Nephron (organoid): ENCODE measurements around the gene PMP22.
A peak's percentile ranks its signal among the peaks of the same experiment; 100 is the strongest.

Experiments used
- H3K27ac Mint-ChIP-seq, 3 experiments: 2 replicates each; pipeline ENCODE4 v1.8.0; 2020; ENCODE audit warnings: mixed read lengths in 3 of 3, mild to moderate bottlenecking in 2 of 3, moderate library complexity in 1 of 3
- H3K27me3 Mint-ChIP-seq: 2 replicates; pipeline ENCODE4 v1.8.0; 2021; ENCODE audit warnings: low read depth, mild to moderate bottlenecking, moderate library complexity, mixed read lengths
- H3K36me3 Mint-ChIP-seq: 2 replicates; pipeline ENCODE4 v1.8.0; 2020; ENCODE audit warnings: low read depth, mixed read lengths
- H3K4me1 Mint-ChIP-seq: 2 replicates; pipeline ENCODE4 v1.8.0; 2020; ENCODE audit warnings: mixed read lengths
- H3K4me3 Mint-ChIP-seq, 3 experiments: 2 replicates each; pipeline ENCODE4 v1.8.0; 2020; ENCODE audit warnings: mild to moderate bottlenecking in 3 of 3, mixed read lengths in 3 of 3, moderate library complexity in 2 of 3
- H3K9me3 Mint-ChIP-seq: 2 replicates; pipeline ENCODE4 v1.8.0; 2020; ENCODE audit warnings: mixed read lengths
- TF ChIP-seq, protein P1 (sequence below), 3 experiments: fragments of 200-600 bp; sonication (generic); IDR thresholded peaks; one replicate each; pipeline ENCODE4 v1.5.0; 2021; ENCODE audit warnings: antibody characterized with exemption in 3 of 3; ENCODE audit not compliant: unreplicated experiment in 3 of 3

The PMP22 gene

GRCh38 chr17:15303851-15304250 lies 38.7 kb upstream of the PMP22 start:
- Mint-ChIP-seq H3K9me3 (no peaks in the 10 kb centered on the region), H3K27me3 (peaks cover 10% of the 10 kb centered on the region), H3K27ac (peak overlapping the region in 1 of 3 experiments; percentile 12), H3K4me1 (peaks cover 12% of the 10 kb centered on the region), H3K36me3 (no peaks in the 10 kb centered on the region), H3K4me3 (no peak overlapping the region)
- TF ChIP-seq, protein P1, sequence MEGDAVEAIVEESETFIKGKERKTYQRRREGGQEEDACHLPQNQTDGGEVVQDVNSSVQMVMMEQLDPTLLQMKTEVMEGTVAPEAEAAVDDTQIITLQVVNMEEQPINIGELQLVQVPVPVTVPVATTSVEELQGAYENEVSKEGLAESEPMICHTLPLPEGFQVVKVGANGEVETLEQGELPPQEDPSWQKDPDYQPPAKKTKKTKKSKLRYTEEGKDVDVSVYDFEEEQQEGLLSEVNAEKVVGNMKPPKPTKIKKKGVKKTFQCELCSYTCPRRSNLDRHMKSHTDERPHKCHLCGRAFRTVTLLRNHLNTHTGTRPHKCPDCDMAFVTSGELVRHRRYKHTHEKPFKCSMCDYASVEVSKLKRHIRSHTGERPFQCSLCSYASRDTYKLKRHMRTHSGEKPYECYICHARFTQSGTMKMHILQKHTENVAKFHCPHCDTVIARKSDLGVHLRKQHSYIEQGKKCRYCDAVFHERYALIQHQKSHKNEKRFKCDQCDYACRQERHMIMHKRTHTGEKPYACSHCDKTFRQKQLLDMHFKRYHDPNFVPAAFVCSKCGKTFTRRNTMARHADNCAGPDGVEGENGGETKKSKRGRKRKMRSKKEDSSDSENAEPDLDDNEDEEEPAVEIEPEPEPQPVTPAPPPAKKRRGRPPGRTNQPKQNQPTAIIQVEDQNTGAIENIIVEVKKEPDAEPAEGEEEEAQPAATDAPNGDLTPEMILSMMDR (IDR thresholded peaks at IDR 0.05; ENCODE audit: unreplicated experiment in 3 of 3), result no peak

DNA sequence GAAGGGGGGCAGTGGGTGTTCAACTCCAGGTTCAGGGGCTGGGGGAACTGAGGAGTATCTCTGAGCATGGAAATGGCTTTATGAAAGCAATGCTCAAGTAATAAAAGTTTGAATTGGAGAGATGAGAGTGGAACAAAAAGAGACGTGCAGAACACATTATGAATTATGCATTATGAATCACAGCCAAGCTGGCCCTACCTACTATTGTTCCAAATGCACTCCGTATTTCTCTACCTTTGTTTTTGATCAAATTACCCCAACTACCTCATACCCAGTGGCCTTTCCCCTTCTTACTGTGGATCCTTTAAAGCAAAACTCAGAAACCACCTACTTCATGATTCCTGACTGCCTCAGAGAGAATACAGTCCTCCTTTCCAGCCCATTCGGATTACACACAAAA lies 38.1 kb upstream of the PMP22 start:
- TF ChIP-seq, protein P1 (IDR thresholded peaks at IDR 0.05; ENCODE audit: unreplicated experiment in 3 of 3), result no peak
- Mint-ChIP-seq H3K9me3 (no peaks in the 10 kb centered on the region), H3K4me1 (peaks cover 12% of the 10 kb centered on the region), H3K27ac (peak overlapping the region; percentile 2 to 37 (median 12)), H3K36me3 (no peaks in the 10 kb centered on the region), H3K27me3 (peaks cover 10% of the 10 kb centered on the region), H3K4me3 (no peak overlapping the region)

GRCh38 chr17:15301845-15302244 lies 36.7 kb upstream of the PMP22 start:
- H3K4me1 Mint-ChIP-seq, result peaks cover 12% of the 10 kb centered on the region
- H3K27me3 Mint-ChIP-seq, result peaks cover 10% of the 10 kb centered on the region
- H3K27ac Mint-ChIP-seq, result no peak overlapping the region
- TF ChIP-seq, protein P1 (IDR thresholded peaks at IDR 0.05; ENCODE audit: unreplicated experiment in 3 of 3), result no peak
- no peaks in the 10 kb centered on the region for H3K9me3 Mint-ChIP-seq
- no peaks in the 10 kb centered on the region for H3K36me3 Mint-ChIP-seq
- H3K4me3 Mint-ChIP-seq, result no peak overlapping the region

GRCh38 chr17:15298176-15298575 lies 33.0 kb upstream of the PMP22 start:
- H3K4me3 Mint-ChIP-seq, result no peak overlapping the region
- H3K27ac Mint-ChIP-seq, result no peak overlapping the region
- peaks cover 10% of the 10 kb centered on the region for H3K27me3 Mint-ChIP-seq
- peaks cover 2% of the 10 kb centered on the region for H3K9me3 Mint-ChIP-seq
- TF ChIP-seq, protein P1 (IDR thresholded peaks at IDR 0.05; ENCODE audit: unreplicated experiment in 3 of 3), result no peak
- H3K36me3 Mint-ChIP-seq, result no peaks in the 10 kb centered on the region
- peaks cover 7% of the 10 kb centered on the region for H3K4me1 Mint-ChIP-seq

DNA sequence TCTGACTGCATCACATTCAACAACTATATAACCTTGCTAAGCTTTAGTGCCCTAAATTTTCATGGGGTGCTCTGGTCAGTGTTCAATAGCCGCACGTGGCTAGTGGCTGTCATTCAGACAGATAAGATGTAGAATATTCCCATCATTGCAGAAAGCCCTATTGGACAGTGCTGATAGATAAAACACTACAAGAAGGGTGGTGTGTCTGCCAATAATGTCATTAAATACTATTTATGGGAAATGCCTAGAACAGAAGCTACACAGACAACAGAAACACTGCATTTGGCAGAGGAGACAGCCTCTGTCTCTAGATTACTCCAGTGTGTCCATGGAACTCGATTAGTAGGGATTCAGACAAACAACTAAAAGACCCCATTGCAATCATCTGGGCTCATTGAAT lies 28.4 kb upstream of the PMP22 start:
- Mint-ChIP-seq H3K27ac (no peak overlapping the region), H3K27me3 (peaks cover 4% of the 10 kb centered on the region), H3K4me1 (no peaks in the 10 kb centered on the region), H3K4me3 (no peak overlapping the region), H3K36me3 (no peaks in the 10 kb centered on the region), H3K9me3 (peaks cover 2% of the 10 kb centered on the region)
- TF ChIP-seq, protein P1 (IDR thresholded peaks at IDR 0.05; ENCODE audit: unreplicated experiment in 3 of 3), result no peak

DNA sequence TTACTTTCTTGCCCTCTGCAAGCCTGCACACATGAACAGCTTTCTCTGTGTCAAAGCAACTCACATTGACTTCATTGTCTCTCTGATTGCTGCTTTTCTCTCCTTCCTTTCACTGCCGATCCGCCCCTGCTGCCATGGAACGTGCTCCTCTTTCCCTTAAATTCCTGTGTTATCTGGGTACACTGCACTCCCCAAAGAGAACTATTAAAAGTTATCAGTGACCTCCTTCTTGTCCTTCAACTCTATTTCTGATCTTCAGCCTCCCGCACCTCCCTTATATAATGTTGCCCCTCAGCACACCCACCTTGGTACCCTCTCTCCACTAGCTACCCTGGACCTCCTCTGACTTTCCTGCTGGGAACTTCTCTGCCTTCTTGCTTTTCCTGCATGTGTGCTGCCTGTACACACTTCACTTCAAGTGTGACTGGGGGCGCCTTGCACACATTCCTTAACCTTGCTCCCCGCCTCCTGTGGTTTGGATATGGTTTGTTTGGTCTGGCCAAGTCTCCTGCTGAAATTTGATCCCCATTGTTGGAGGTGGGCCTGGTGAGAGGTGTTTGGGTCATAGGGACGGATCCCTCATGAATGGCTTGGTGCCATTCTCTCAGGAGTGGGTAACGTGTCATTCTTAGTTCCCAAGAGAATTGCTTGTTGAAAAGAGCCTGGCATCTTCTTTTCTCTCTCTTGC lies 26.7 kb upstream of the PMP22 start:
- TF ChIP-seq, protein P1 (IDR thresholded peaks at IDR 0.05; ENCODE audit: unreplicated experiment in 3 of 3), result no peak
- Mint-ChIP-seq H3K27me3 (peaks cover 4% of the 10 kb centered on the region), H3K9me3 (peaks cover 2% of the 10 kb centered on the region), H3K27ac (no peak overlapping the region), H3K4me1 (peaks cover 7% of the 10 kb centered on the region), H3K4me3 (no peak overlapping the region), H3K36me3 (no peaks in the 10 kb centered on the region)
